ENCODE data around the gene GMEB2.
"Not testable (repeated sequence)": the region's sequence is repeated elsewhere in the genome, so short reads cannot be mapped to it uniquely, and the experiment has no call there.

The GMEB2 gene

GRCh38 chr20:63626424-63627128, at the start of gene GMEB2:
Gene GMEB2, minus strand, starts transcription at chr20:63627101. Its CDS starts 7,704 bp downstream, at chr20:63619397.
- Histone ChIP-seq H3K4me3 (ENCODE audit: low read length) (peak within 1 kb of the TSS; percentile 87), H3K27ac (ENCODE audit: low read length) (peak within 1 kb of the TSS; percentile 3), H3K9ac (ENCODE audit: low read depth, low read length) (peak within 1 kb of the TSS; percentile 93; the same call in 1 of the 2 replicates), H3K36me3 (ENCODE audit: insufficient read depth, low read depth, low read length) (no peaks in the 10 kb centered on the region), H3K9me3 (ENCODE audit: insufficient read depth, low read depth, low read length) (no peaks in the 10 kb centered on the region), H3K4me1 (ENCODE audit: insufficient read depth, low read length) (no peaks in the 10 kb centered on the region), H3K27me3 (ENCODE audit: insufficient read depth, low read length) (no peaks in the 10 kb centered on the region)

GRCh38 chr20:63675681-63676368, 48.9 kb upstream of the GMEB2 start:
- Histone ChIP-seq H3K9ac (ENCODE audit: low read depth, low read length) (no peak overlapping the region), H3K4me1 (ENCODE audit: insufficient read depth, low read length) (no peaks in the 10 kb centered on the region), H3K27me3 (ENCODE audit: insufficient read depth, low read length) (no peaks in the 10 kb centered on the region), H3K27ac (ENCODE audit: low read length) (no peak overlapping the region), H3K36me3 (ENCODE audit: insufficient read depth, low read depth, low read length) (peaks cover 29% of the 10 kb centered on the region), H3K4me3 (ENCODE audit: low read length) (no peak overlapping the region), H3K9me3 (ENCODE audit: insufficient read depth, low read depth, low read length) (no peaks in the 10 kb centered on the region)

GRCh38 chr20:63673951-63674350, 47.0 kb upstream of the GMEB2 start:
- H3K4me3 ChIP-seq (ENCODE audit: low read length) = no peak overlapping the region
- H3K9me3 ChIP-seq (ENCODE audit: insufficient read depth, low read depth, low read length) = no peaks in the 10 kb centered on the region
- H3K27ac ChIP-seq (ENCODE audit: low read length) = no peak overlapping the region
- H3K27me3 ChIP-seq (ENCODE audit: insufficient read depth, low read length) = no peaks in the 10 kb centered on the region
- no peaks in the 10 kb centered on the region for H3K4me1 ChIP-seq (ENCODE audit: insufficient read depth, low read length)
- H3K36me3 ChIP-seq (ENCODE audit: insufficient read depth, low read depth, low read length) = peaks cover 34% of the 10 kb centered on the region
- H3K9ac ChIP-seq (ENCODE audit: low read depth, low read length) = no peak overlapping the region

DNA sequence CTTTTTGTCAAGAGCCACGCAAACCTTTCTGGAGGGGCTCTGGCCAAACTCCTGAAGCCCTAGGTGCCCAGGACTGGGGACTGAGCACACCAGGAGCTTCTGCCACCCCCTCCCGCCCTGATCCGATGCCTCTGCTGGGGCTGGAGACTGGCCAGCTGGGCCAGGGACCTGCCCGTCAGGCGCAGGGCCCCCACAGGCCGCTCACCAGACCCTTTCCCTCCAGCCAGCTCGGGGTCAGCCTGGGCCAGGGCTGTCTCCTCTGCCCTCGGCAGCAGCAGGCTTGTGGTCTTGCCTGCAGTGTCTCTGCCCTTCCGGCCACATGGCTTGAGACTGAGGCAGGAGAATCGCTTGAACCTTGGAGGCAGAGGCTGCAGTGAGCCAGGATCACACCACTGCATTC, 45.8 kb upstream of the GMEB2 start:
- Histone ChIP-seq H3K4me1 (ENCODE audit: insufficient read depth, low read length) (no peaks in the 10 kb centered on the region), H3K36me3 (ENCODE audit: insufficient read depth, low read depth, low read length) (peaks cover 37% of the 10 kb centered on the region), H3K27me3 (ENCODE audit: insufficient read depth, low read length) (no peaks in the 10 kb centered on the region), H3K4me3 (ENCODE audit: low read length) (no peak overlapping the region), H3K9ac (ENCODE audit: low read depth, low read length) (no peak overlapping the region), H3K9me3 (ENCODE audit: insufficient read depth, low read depth, low read length) (no peaks in the 10 kb centered on the region), H3K27ac (ENCODE audit: low read length) (no peak overlapping the region)

DNA sequence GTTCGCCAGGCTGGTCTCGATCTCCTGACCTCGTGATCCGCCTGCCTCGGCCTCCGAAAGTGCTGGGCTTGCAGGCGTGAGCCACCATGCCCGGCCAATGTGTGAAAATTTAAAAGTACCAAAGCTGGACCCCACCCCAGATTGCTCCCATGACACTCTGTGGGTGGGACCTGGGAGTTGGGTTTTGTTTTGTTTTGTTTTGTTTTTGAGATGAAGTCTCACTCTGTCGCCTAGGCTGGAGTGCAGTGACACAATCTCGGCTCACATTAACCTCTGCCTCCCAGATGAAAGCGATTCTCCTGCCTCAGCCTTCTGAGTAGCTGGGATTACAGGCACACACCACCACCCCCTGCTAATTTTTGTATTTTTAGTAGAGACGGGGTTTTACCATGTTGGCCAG, 44.8 kb upstream of the GMEB2 start:
- not testable (repeated sequence) for H3K27me3 ChIP-seq (ENCODE audit: insufficient read depth, low read length); H3K27ac ChIP-seq (ENCODE audit: low read length); H3K9me3 ChIP-seq (ENCODE audit: insufficient read depth, low read depth, low read length); H3K4me1 ChIP-seq (ENCODE audit: insufficient read depth, low read length); H3K9ac ChIP-seq (ENCODE audit: low read depth, low read length); H3K4me3 ChIP-seq (ENCODE audit: low read length)
- H3K36me3 ChIP-seq (ENCODE audit: insufficient read depth, low read depth, low read length) = peaks cover 37% of the 10 kb centered on the region

DNA sequence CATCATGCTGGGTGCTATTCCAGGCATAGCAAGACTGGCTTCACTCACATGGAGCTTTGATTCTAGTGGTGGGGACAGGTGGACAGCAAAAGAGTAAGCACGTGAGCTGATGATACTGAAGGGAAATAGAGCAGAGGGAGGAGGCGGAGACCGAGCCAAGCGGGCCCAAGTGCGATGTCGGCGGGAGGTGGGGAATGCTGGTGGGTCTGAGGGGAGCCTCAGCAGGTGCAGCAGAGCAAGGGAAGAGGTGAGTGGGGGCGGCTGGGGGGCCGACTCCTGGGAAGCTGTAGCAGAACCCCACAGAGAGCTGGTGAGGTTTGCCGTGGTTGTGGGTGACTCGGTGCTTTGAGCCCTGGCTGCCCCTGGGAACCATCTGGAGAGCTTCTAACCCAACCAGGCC, 41.5 kb upstream of the GMEB2 start:
- Histone ChIP-seq H3K9ac (ENCODE audit: low read depth, low read length) (no peak overlapping the region), H3K27ac (ENCODE audit: low read length) (no peak overlapping the region), H3K36me3 (ENCODE audit: insufficient read depth, low read depth, low read length) (peaks cover 45% of the 10 kb centered on the region)

DNA sequence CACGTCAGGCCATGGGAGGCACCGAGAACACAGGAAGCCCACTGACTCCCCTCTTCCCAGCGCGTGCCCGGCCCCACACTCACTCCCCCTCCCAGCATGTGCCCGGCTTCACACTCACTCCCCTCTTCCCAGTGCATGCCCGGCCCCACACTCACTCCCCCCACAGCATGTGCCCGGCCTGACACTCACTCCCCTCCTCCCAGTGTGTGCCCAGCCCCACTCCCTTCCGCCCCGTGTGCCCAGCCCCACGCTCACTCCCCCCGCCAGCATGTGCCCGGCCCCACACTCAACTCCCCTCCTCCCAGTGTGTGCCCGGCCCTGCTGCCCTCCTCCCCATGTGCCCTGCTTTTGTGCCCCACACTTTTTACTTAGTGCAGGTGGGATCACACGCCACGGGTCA, 41.0 kb upstream of the GMEB2 start:
- Histone ChIP-seq H3K9ac (ENCODE audit: low read depth, low read length) (no peak overlapping the region), H3K27ac (ENCODE audit: low read length) (no peak overlapping the region), H3K36me3 (ENCODE audit: insufficient read depth, low read depth, low read length) (peaks cover 49% of the 10 kb centered on the region), H3K4me3 (ENCODE audit: low read length) (no peak overlapping the region), H3K4me1 (ENCODE audit: insufficient read depth, low read length) (no peaks in the 10 kb centered on the region), H3K27me3 (ENCODE audit: insufficient read depth, low read length) (no peaks in the 10 kb centered on the region), H3K9me3 (ENCODE audit: insufficient read depth, low read depth, low read length) (no peaks in the 10 kb centered on the region)

More for the DNA sequence above, 41.5 kb upstream of the GMEB2 start:
- Histone ChIP-seq H3K27me3 (ENCODE audit: insufficient read depth, low read length) (no peaks in the 10 kb centered on the region), H3K4me1 (ENCODE audit: insufficient read depth, low read length) (no peaks in the 10 kb centered on the region), H3K9me3 (ENCODE audit: insufficient read depth, low read depth, low read length) (no peaks in the 10 kb centered on the region), H3K4me3 (ENCODE audit: low read length) (no peak overlapping the region)

DNA sequence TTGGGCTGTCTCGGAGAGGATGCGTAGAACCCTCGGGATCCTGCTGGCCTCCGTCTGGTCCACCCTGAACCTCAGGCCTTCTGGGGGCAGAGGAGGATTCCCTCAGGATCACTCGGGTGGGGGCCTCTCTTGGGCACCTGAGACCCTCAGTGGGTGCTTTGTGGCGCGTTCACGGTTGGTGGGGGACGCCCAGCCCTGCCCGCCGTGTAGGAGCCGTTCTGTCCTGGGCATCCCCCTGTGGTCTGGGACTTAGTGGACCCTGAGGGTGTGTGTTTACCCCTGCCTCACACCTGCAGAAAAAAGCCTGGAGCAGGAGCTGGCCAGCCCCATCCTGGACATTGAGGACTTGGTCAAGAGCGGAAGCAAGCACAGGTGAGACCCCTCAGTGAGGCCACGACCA, 38.8 kb upstream of the GMEB2 start:
- H3K36me3 ChIP-seq (ENCODE audit: insufficient read depth, low read depth, low read length) = peaks cover 66% of the 10 kb centered on the region
- H3K4me1 ChIP-seq (ENCODE audit: insufficient read depth, low read length) = no peaks in the 10 kb centered on the region
- no peaks in the 10 kb centered on the region for H3K9me3 ChIP-seq (ENCODE audit: insufficient read depth, low read depth, low read length)
- no peak overlapping the region for H3K9ac ChIP-seq (ENCODE audit: low read depth, low read length)
- no peak overlapping the region for H3K27ac ChIP-seq (ENCODE audit: low read length)
- H3K27me3 ChIP-seq (ENCODE audit: insufficient read depth, low read length) = no peaks in the 10 kb centered on the region
- H3K4me3 ChIP-seq (ENCODE audit: low read length) = no peak overlapping the region

GRCh38 chr20:63664861-63665594, 38.1 kb upstream of the GMEB2 start:
- Histone ChIP-seq H3K9ac (ENCODE audit: low read depth, low read length) (peak overlapping the region; percentile 36; the same call in 1 of the 2 replicates), H3K9me3 (ENCODE audit: insufficient read depth, low read depth, low read length) (no peaks in the 10 kb centered on the region), H3K4me1 (ENCODE audit: insufficient read depth, low read length) (no peaks in the 10 kb centered on the region), H3K27me3 (ENCODE audit: insufficient read depth, low read length) (no peaks in the 10 kb centered on the region), H3K36me3 (ENCODE audit: insufficient read depth, low read depth, low read length) (peaks cover 71% of the 10 kb centered on the region), H3K4me3 (ENCODE audit: low read length) (no peak overlapping the region), H3K27ac (ENCODE audit: low read length) (no peak overlapping the region)

DNA sequence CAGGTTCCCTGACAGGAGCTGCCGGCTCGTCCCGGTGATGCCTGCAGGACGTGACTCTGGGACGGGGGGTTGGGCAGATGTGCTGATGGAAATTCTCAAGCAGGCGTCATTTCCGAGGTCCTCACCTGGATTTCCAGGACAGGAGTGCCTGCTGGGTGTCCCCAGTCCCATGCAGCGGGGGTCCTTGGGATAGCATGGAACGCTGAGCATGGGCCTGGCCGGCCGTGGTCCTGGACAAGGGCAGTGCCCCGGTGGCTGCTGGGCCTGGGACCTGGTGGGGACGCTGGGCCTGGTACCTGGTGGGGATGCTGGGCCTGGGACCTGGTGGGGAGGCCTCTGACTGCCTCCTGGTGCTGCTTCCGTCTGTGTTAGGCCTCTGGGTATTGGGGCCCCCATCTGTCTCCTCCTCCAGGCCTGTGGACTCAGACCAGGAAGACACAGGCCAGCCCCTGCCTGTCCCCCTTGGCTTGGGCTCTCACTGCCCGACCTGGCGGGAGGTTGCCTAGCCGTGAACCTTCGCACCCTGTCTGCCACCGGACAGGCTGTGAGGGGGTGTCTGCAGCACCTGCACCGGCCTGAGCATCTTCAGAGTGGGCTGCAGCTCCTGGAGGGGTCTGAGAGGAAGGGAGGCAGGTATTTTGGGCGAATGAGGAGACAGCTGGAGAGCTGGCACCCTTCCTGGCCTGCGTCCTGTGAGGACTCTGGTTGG, 37.4 kb upstream of the GMEB2 start:
- Histone ChIP-seq H3K4me3 (ENCODE audit: low read length) (no peak overlapping the region), H3K36me3 (ENCODE audit: insufficient read depth, low read depth, low read length) (peaks cover 69% of the 10 kb centered on the region), H3K9me3 (ENCODE audit: insufficient read depth, low read depth, low read length) (no peaks in the 10 kb centered on the region), H3K27me3 (ENCODE audit: insufficient read depth, low read length) (no peaks in the 10 kb centered on the region), H3K4me1 (ENCODE audit: insufficient read depth, low read length) (no peaks in the 10 kb centered on the region), H3K27ac (ENCODE audit: low read length) (no peak overlapping the region), H3K9ac (ENCODE audit: low read depth, low read length) (no peak overlapping the region)

DNA sequence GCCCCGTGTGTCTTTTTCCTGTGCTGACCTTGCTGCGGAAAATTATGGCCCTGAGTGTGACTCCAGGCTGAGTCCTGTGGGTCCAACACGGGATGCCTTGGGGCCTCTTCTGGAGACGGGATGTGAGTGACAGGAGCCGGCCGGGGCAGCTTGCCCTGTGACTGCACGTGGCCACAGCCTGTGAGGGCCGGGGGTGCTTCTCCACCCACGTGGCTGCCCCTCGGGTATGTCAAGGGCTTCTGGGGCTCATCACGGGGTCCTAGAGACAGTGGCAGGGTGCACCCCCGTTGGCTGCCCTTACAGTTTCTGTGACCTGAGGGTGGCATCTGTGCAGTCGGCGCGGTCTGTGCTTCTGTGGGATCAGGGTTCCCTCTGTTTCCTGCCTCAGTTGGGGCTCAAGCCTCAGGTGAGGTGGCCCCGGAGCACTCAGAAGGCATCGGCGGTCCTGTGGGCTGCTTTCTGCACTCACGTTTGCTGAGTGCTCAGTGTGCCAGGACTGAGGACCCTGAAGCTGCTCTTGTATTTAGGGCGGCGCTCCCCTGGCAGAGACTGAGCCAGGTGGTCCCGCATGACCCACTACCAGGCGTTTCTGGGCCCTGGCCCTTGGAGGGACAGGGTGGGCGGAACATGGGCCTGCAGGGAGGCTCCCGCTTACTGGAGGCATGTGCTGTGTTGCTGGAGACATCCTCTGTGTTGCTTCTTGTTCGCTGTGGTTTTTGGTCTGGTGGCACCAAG, 36.6 kb upstream of the GMEB2 start:
- H3K4me1 ChIP-seq (ENCODE audit: insufficient read depth, low read length) = no peaks in the 10 kb centered on the region
- H3K27ac ChIP-seq (ENCODE audit: low read length) = no peak overlapping the region
- H3K36me3 ChIP-seq (ENCODE audit: insufficient read depth, low read depth, low read length) = peaks cover 61% of the 10 kb centered on the region
- H3K4me3 ChIP-seq (ENCODE audit: low read length) = no peak overlapping the region
- no peak overlapping the region; the same call in 1 of the 2 replicates for H3K9ac ChIP-seq (ENCODE audit: low read depth, low read length)
- H3K27me3 ChIP-seq (ENCODE audit: insufficient read depth, low read length) = no peaks in the 10 kb centered on the region
- no peaks in the 10 kb centered on the region for H3K9me3 ChIP-seq (ENCODE audit: insufficient read depth, low read depth, low read length)
